ENCODE data around the gene CTNNB1.

CTNNB1 gene

GRCh38 chr3:41193794-41194539, 5.3 kb upstream of the CTNNB1 start:
- no peak for DNase-seq

GRCh38 chr3:41194701-41195100, 4.6 kb upstream of the CTNNB1 start:
- no peak for DNase-seq

GRCh38 chr3:41195946-41196345, 3.4 kb upstream of the CTNNB1 start:
- DNase-seq, result no peak

GRCh38 chr3:41196499-41197410, 2.5 kb upstream of the CTNNB1 start:
- no peak for DNase-seq

GRCh38 chr3:41198046-41198445, 1.3 kb upstream of the CTNNB1 start:
- DNase-seq, result no peak

GRCh38 chr3:41198526-41198925, 779 bp upstream of the CTNNB1 start:
- DNase-seq, result no peak

DNA sequence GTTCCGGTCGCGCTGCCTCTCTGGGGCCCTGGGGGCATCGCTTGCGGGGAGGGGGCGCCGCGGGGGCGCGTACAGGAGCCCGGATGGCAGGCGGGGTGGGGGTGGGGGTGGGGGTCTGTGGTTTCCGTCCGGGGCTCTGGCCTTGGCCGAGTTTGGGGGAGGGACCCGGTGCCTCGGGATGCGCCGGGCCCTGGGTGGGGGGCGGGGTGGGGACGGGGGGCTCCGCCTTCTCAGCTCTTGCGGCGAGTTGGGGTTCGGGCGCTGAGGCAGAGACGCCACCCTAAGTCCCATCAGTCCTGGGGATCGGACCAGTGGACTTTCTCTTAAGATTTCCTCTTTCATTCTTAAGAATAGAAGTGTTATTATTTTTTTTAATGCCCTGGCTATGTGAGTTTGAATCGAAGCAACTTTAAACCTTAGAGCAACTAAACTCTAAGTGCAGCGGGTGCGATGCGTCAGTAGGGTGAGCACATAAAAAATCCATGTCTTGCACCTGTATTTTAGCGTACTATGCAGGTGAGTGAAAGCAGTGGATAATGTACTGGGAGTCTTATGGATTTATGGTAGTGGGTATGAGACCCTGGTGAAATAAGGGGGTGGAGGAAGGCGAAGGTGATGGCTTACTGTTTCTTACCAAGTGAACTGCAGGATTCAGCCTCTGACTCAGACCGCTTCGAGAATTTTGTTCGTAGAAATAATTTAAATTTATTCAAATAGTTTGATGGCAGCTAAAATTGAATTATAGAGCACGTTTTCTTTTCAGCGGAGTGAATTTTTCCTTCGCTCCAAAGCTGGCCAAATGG, 762 bp downstream of the CTNNB1 start:
- DNase-seq, result no peak

- DNase-seq, result peak; percentile 65
Measured at GRCh38 chr3:41200669-41201021, 1.3 kb downstream of the CTNNB1 start.

DNA sequence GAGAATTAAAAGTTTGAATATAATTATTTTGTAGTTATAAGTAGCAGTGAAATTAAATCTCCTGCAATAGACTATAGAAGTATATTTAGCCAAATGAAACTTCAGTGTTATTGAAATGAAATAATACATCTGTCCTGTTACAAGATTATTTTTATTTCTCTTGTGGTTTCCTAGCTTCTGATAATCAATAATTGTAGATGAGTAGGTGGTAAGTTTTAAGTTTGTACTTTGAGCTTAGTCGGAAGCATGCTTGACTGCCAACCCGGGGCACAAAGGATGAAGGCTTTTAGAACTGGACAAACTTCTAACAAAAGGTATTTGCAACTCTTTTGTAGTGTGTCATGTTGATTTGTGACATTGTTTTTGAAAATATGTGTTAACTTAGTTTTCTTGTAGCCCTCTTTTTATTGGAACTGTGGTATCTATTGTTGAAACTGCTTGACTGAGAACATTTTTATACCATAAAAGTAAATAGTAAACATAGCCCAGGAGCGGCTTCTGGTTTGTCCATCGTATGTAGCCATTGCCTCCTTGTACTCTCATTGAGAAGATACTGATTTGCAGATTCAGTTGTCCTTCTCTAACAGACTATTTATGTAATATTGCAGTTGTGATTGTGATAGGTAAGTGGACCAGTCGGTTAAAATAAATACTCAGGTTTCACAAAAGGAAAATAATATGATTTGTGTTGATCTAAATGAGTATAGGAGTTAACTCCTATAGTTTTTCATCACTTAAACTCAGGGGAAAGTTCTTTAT, 2.9 kb downstream of the CTNNB1 start:
- no peak for DNase-seq

GRCh38 chr3:41202834-41203345, 3.6 kb downstream of the CTNNB1 start:
- no peak for DNase-seq

- DNase-seq, result no peak
Measured at GRCh38 chr3:41204369-41204768, 5.1 kb downstream of the CTNNB1 start.

DNA sequence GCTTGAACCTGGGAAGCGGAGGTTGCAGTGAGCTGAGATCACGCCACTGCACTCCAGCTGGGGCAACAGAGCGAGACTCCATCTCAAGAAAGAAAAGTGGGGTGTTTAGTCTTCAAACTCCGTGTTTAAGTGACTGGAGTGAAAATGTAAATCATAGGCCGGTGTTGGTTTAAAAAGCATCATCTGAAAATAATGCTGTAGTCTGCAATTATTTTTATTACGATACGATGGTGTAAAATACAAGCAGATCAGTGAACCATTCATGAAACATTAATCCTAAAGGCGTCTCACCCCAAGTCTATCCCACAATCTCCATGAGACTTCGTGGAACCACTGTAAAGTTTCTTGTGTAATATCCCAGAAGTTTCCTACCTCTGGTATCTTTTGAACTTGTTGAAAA, 6.3 kb downstream of the CTNNB1 start:
- no peak for DNase-seq

GRCh38 chr3:41207355-41207754, 8.1 kb downstream of the CTNNB1 start:
- DNase-seq, result no peak

DNA sequence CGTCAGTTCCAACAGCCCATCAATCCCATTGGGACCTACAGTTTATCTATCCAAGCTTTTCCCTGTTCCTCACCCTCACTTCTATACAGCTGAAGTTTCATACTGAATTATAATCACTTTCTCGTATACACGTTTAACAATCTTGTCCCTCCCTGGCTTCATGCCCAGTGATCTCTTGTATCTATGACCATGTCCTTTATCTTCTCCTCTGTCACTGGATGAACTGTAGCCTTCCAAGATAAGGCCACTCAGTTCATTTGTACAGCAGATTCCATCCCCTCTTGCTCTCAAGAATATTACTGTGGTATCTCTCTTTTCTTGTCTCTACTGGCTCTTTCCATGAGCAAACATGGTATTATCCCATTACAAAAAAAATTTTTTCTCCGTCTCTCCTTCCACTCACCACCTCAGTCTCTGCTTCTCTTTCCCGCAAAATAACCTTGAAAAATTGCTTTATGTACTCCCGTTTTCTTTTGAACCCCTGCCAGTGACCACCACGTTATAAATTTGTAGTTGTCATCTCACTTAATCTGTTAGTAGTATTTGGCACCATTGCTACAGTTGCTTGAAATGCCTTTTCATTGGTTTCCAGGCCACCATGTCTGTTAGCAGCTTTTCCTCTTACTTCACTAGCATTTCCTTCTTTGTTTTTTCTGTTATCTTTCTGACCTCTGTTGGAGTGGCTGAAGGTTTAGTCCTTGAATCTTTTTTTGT, 9.4 kb downstream of the CTNNB1 start:
- DNase-seq, result no peak

DNA sequence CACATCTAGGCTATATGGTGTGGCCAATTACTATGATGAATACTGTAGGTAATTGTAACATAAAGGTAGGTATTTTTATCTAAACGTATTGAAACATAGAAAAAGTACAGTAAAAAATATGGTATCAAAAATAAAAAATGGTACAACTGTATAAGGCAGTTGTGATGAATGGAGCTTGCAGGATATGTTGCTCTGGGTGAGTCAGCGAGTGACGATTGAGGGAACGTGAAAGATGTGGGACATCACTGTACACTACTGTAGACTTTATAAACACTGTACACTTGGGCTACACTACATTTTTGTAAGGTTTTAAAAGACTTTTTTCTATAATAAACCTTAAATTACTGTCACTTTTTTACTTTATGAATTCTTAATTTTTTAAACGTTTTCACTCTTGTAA, 10.3 kb downstream of the CTNNB1 start:
- no peak for DNase-seq

DNA sequence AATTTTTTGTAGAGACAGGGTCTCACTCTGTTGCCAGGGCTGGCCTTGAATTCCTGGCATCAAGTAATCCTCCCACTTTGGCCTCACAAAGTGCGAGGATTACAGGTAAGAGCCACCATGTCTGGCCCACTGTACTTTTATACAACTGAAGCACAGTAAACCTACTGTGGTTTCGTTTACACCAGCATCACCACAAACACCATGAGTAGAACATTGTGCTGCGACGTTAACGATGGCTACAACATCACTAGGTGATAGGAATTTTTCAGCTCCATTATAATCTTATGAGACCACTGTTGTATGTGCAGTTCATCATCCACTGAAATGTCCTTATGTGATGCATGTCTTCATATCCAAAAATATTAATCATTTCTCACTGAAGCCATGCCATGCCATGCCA, 11.7 kb downstream of the CTNNB1 start:
- DNase-seq, result no peak

DNA sequence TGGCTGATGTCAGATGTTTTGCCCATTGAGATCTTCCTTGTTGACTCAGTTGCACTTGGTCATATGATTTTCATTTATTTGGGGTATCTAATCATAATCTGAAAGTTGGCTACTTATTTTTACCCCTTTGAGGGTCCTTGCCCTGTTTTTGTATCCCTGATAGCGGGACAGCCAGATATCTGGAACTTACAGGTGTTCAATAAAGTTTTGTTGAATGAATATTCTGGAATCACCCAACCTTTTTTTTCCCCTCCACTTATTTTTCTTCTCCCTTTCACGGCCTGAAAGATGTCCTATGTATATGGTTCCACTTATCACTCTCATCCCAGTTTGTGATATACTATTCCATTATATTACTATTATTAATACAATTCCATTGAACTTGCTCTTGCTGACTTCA, 12.8 kb downstream of the CTNNB1 start:
- no peak for DNase-seq

GRCh38 chr3:41213588-41213987, 14.3 kb downstream of the CTNNB1 start:
- no peak for DNase-seq

GRCh38 chr3:41216422-41216821, 17.1 kb downstream of the CTNNB1 start:
- no peak for DNase-seq

DNA sequence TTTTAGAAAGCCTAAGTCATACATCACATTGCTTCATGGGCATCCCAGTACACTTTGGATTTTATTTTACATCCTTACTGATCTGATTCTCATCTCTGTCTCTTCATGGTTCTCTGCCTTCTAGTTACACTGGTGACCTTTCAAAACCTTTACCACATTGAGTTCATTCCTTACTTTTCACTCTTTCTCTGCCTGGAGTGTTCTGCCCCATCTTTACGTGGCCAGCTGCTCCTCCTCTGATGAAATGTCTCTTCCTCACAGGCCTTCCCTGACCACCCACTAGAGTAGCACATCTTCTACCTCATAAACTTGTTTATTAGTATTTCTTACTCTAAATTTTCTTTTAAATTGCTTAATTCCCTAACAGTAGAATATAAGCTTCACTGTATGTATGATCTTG, 17.7 kb downstream of the CTNNB1 start:
- DNase-seq, result no peak

- no peak for DNase-seq
Measured at GRCh38 chr3:41219424-41219823, 20.1 kb downstream of the CTNNB1 start.

All from islet precursor cell (in vitro differentiated cells).